ENCODE measurements around the gene ABHD14A. TPM values are rescaled to one million over a fixed set of nuclear protein-coding genes. Genes with fewer than 3 reads are reported as not detected.

The ABHD14A gene
- total RNA-seq, 1 experiment from 2014 or later: 3.7 TPM

DNA sequence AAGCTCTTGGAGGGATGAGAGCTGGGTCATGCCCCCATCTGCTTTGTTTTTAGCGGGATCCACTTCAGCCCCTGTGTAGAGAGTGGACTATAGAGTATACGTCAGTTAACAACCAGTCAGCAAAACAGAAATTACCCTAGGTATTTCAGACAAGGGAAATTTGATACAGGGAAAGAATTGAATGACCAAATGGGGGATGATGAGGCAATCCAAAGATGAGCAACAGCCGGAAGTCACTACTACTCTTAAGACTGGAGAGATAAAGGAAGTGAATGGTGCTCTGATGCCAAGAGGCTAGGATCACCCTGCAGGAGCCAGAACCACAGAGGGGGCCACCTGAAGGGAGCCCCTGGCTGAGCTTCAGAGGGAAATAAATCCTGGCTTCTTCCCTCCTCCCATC, 21.4 kb upstream of the ABHD14A start:
- BruUV-seq (replicated peaks): no TSS peak
- no peaks in the 10 kb centered on the region for H3K36me3 ChIP-seq (ENCODE audit: insufficient read depth, low read length, poor library complexity, severe bottlenecking)
- ChIA-PET POLR2A (ENCODE audit: low non-redundant PET) (no interaction called here), CTCF (no interaction called here)
- H3K27me3 ChIP-seq (replicated peaks; ENCODE audit: insufficient read depth, low read depth, low read length, poor library complexity): no peaks in the 10 kb centered on the region
- H3K27ac ChIP-seq (ENCODE audit: low read depth, low read length, poor library complexity, severe bottlenecking): no peak overlapping the region
- H3K4me1 ChIP-seq (ENCODE audit: insufficient read depth, low read length, poor library complexity, severe bottlenecking): no peaks in the 10 kb centered on the region
- no peak overlapping the region for H3K4me3 ChIP-seq (ENCODE audit: low read depth, low read length, poor library complexity, severe bottlenecking)
- DNase-seq (ENCODE audit: low spot score): peak; percentile 45
- intact Hi-C loops (cut with micrococcal nuclease; ENCODE audit: unreplicated experiment): no loop called here
- TF ChIP-seq, protein P1, sequence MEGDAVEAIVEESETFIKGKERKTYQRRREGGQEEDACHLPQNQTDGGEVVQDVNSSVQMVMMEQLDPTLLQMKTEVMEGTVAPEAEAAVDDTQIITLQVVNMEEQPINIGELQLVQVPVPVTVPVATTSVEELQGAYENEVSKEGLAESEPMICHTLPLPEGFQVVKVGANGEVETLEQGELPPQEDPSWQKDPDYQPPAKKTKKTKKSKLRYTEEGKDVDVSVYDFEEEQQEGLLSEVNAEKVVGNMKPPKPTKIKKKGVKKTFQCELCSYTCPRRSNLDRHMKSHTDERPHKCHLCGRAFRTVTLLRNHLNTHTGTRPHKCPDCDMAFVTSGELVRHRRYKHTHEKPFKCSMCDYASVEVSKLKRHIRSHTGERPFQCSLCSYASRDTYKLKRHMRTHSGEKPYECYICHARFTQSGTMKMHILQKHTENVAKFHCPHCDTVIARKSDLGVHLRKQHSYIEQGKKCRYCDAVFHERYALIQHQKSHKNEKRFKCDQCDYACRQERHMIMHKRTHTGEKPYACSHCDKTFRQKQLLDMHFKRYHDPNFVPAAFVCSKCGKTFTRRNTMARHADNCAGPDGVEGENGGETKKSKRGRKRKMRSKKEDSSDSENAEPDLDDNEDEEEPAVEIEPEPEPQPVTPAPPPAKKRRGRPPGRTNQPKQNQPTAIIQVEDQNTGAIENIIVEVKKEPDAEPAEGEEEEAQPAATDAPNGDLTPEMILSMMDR (conservative IDR thresholded peaks at IDR 0.05; ENCODE audit: low read depth, low read length): no peak
- TF ChIP-seq EZH2 (IDR thresholded peaks at IDR 0.05; ENCODE audit: borderline replicate concordance, low read depth, low read length, poor library complexity, severe bottlenecking): no peak
- H3K9me3 ChIP-seq (ENCODE audit: low read depth, low read length, poor library complexity, severe bottlenecking): no peaks in the 10 kb centered on the region

GRCh38 chr3:51954105-51954504, 20.8 kb upstream of the ABHD14A start:
- CTCF ChIA-PET: no interaction called here

GRCh38 chr3:51954713-51955112, 20.2 kb upstream of the ABHD14A start:
- H3K27ac ChIP-seq (ENCODE audit: low read depth, low read length, poor library complexity, severe bottlenecking): no peak overlapping the region
- no peaks in the 10 kb centered on the region for H3K36me3 ChIP-seq (ENCODE audit: insufficient read depth, low read length, poor library complexity, severe bottlenecking)
- intact Hi-C loops (cut with micrococcal nuclease; ENCODE audit: unreplicated experiment): no loop called here
- no peaks in the 10 kb centered on the region for H3K9me3 ChIP-seq (ENCODE audit: low read depth, low read length, poor library complexity, severe bottlenecking)
- no peak overlapping the region for H3K4me3 ChIP-seq (ENCODE audit: low read depth, low read length, poor library complexity, severe bottlenecking)
- TF ChIP-seq, protein P1 (conservative IDR thresholded peaks at IDR 0.05; ENCODE audit: low read depth, low read length): no peak
- no peak for TF ChIP-seq EZH2 (IDR thresholded peaks at IDR 0.05; ENCODE audit: borderline replicate concordance, low read depth, low read length, poor library complexity, severe bottlenecking)
- ChIA-PET CTCF (no interaction called here), POLR2A (ENCODE audit: low non-redundant PET) (no interaction called here)
- H3K27me3 ChIP-seq (replicated peaks; ENCODE audit: insufficient read depth, low read depth, low read length, poor library complexity): no peaks in the 10 kb centered on the region
- H3K4me1 ChIP-seq (ENCODE audit: insufficient read depth, low read length, poor library complexity, severe bottlenecking): no peaks in the 10 kb centered on the region
- no TSS peak for BruUV-seq (replicated peaks)
- no peak for DNase-seq (ENCODE audit: low spot score)

More at GRCh38 chr3:51954105-51954504, 20.8 kb upstream of the ABHD14A start:
- no peaks in the 10 kb centered on the region for H3K27me3 ChIP-seq (replicated peaks; ENCODE audit: insufficient read depth, low read depth, low read length, poor library complexity)
- no TSS peak for BruUV-seq (replicated peaks)
- TF ChIP-seq, protein P1 (conservative IDR thresholded peaks at IDR 0.05; ENCODE audit: low read depth, low read length): no peak
- TF ChIP-seq EZH2 (IDR thresholded peaks at IDR 0.05; ENCODE audit: borderline replicate concordance, low read depth, low read length, poor library complexity, severe bottlenecking): no peak
- intact Hi-C loops (cut with micrococcal nuclease; ENCODE audit: unreplicated experiment): no loop called here
- DNase-seq (ENCODE audit: low spot score): no peak
- H3K36me3 ChIP-seq (ENCODE audit: insufficient read depth, low read length, poor library complexity, severe bottlenecking): no peaks in the 10 kb centered on the region
- no peaks in the 10 kb centered on the region for H3K9me3 ChIP-seq (ENCODE audit: low read depth, low read length, poor library complexity, severe bottlenecking)
- POLR2A ChIA-PET (ENCODE audit: low non-redundant PET): no interaction called here
- H3K4me3 ChIP-seq (ENCODE audit: low read depth, low read length, poor library complexity, severe bottlenecking): no peak overlapping the region
- H3K27ac ChIP-seq (ENCODE audit: low read depth, low read length, poor library complexity, severe bottlenecking): no peak overlapping the region
- H3K4me1 ChIP-seq (ENCODE audit: insufficient read depth, low read length, poor library complexity, severe bottlenecking): no peaks in the 10 kb centered on the region
